RWPE2 (cell line): ENCODE data around the gene KCNQ2.

Experiments used
- ATAC-seq: fragments of 200-7000 bp; cut with Tn5 transposase; 3 replicates; pipeline ENCODE4 v1.9.1; 2021; ENCODE audit warnings: low read depth
- DNase-seq: peaks from one replicate; pipeline ENCODE4 v3.0.0-alpha.2; 2020; ENCODE audit warnings: low spot score
- H3K27ac ChIP-seq: fragments of 450-650 bp; 2 replicates; pipeline ENCODE4 v1.5.1; 2017; ENCODE audit warnings: mild to moderate bottlenecking; ENCODE audit not compliant: poor library complexity, severe bottlenecking
- H3K27me3 ChIP-seq: fragments of 250-450 bp; sonication (Bioruptor Pico); 2 replicates; pipeline ENCODE4 v1.5.1; 2021; ENCODE audit warnings: mild to moderate bottlenecking, moderate library complexity; ENCODE audit not compliant: insufficient read depth, poor library complexity, severe bottlenecking
- H3K36me3 ChIP-seq: fragments of 250-450 bp; sonication (Bioruptor Pico); 2 replicates; pipeline ENCODE4 v1.5.1; 2020; ENCODE audit warnings: low read depth, mild to moderate bottlenecking, moderate library complexity
- H3K4me1 ChIP-seq: fragments of 250-450 bp; sonication (Bioruptor Pico); 2 replicates; pipeline ENCODE4 v1.5.1; 2021; ENCODE audit warnings: mild to moderate bottlenecking, moderate library complexity; ENCODE audit not compliant: insufficient read depth, poor library complexity, severe bottlenecking
- H3K4me3 ChIP-seq: fragments of 250-450 bp; sonication (Bioruptor Pico); 2 replicates; pipeline ENCODE4 v1.5.1; 2021; ENCODE audit warnings: mild to moderate bottlenecking, moderate library complexity; ENCODE audit not compliant: severe bottlenecking
- H3K9me3 ChIP-seq: fragments of 250-450 bp; sonication (Bioruptor Pico); 2 replicates; pipeline ENCODE4 v1.5.1; 2021; ENCODE audit warnings: mild to moderate bottlenecking, moderate library complexity; ENCODE audit not compliant: severe bottlenecking
- TF ChIP-seq, protein P1 (sequence below): fragments of 450-650 bp; IDR thresholded peaks from one replicate; pipeline ENCODE4 v1.5.1; 2017; ENCODE audit warnings: mild to moderate bottlenecking, moderate library complexity; ENCODE audit not compliant: poor library complexity, severe bottlenecking

The KCNQ2 gene

DNA sequence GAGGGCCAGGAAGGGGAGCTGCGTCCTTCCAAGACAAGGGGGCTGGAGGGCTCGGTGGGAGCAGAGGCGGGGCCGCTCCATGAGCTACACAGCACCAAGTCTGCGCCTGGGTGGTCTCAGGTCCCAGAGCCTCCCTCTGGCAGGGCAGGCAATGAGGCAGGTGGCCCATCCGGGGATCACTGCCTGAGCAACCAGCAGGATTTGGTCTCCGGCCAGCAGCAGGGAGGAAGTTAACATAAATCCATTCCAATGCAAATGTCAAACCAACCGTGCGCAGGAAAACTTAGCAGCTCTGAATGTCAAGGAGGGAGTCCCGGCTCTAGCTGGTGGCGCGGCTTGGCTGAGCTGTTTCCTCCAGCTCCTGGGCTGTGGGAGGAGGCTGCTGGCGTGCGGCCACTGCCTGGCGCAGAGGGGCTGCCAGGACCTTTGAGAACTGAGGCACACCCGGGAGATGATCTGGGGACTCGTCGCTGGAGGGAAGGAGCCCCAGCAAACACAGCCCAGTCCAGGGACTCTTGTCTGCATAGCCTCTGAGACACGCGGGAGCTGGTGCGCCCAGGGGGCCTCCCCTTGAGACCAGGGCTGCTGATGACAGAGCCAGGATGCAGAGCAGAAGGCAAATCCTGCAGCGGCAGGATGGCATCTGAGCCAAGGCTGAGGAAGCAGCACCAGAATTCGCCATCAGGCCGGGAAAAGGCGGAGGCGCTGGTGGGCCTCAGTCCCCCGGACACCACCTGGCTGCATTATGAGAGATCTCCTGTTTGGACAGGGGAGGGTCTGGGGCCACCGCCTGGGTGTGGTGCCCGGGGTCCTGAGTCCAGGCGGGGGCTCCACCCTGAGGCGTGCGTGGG is 78.2 kb downstream of the KCNQ2 start:
- DNase-seq (peak; percentile 85), ATAC-seq (peak; percentile 3; the same call in 1 of the 3 replicates)
- Histone ChIP-seq H3K4me1 (no peaks in the 10 kb centered on the region), H3K36me3 (no peaks in the 10 kb centered on the region), H3K27ac (no peak overlapping the region), H3K27me3 (peaks cover 57% of the 10 kb centered on the region), H3K4me3 (no peak overlapping the region), H3K9me3 (peaks cover 5% of the 10 kb centered on the region)
- TF ChIP-seq, protein P1, sequence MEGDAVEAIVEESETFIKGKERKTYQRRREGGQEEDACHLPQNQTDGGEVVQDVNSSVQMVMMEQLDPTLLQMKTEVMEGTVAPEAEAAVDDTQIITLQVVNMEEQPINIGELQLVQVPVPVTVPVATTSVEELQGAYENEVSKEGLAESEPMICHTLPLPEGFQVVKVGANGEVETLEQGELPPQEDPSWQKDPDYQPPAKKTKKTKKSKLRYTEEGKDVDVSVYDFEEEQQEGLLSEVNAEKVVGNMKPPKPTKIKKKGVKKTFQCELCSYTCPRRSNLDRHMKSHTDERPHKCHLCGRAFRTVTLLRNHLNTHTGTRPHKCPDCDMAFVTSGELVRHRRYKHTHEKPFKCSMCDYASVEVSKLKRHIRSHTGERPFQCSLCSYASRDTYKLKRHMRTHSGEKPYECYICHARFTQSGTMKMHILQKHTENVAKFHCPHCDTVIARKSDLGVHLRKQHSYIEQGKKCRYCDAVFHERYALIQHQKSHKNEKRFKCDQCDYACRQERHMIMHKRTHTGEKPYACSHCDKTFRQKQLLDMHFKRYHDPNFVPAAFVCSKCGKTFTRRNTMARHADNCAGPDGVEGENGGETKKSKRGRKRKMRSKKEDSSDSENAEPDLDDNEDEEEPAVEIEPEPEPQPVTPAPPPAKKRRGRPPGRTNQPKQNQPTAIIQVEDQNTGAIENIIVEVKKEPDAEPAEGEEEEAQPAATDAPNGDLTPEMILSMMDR = no peak

DNA sequence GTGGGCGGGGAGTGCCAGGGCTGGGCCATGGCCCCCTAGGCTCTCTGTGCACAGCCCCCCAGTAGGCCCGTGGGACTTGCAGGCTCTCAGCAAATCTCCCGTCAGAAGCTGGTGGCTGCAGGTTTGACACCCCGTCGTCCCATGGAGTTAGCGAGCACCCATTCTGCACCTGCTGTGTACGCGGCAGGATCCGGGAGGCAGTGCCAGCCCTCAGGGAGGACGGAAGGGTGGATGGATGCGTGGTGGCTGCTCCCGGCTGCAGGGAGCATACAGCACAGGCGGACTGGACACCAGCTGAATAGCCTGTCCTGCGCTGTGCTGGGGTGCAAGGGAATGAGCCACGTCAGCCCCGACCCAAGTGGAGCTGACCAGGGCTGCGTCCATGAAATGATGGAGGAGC is 78.9 kb downstream of the KCNQ2 start:
- Histone ChIP-seq H3K4me3 (no peak overlapping the region), H3K27ac (no peak overlapping the region), H3K4me1 (no peaks in the 10 kb centered on the region), H3K9me3 (peaks cover 5% of the 10 kb centered on the region), H3K27me3 (peaks cover 55% of the 10 kb centered on the region), H3K36me3 (no peaks in the 10 kb centered on the region)
- ATAC-seq (no peak), DNase-seq (no peak)
- TF ChIP-seq, protein P1 = no peak

DNA sequence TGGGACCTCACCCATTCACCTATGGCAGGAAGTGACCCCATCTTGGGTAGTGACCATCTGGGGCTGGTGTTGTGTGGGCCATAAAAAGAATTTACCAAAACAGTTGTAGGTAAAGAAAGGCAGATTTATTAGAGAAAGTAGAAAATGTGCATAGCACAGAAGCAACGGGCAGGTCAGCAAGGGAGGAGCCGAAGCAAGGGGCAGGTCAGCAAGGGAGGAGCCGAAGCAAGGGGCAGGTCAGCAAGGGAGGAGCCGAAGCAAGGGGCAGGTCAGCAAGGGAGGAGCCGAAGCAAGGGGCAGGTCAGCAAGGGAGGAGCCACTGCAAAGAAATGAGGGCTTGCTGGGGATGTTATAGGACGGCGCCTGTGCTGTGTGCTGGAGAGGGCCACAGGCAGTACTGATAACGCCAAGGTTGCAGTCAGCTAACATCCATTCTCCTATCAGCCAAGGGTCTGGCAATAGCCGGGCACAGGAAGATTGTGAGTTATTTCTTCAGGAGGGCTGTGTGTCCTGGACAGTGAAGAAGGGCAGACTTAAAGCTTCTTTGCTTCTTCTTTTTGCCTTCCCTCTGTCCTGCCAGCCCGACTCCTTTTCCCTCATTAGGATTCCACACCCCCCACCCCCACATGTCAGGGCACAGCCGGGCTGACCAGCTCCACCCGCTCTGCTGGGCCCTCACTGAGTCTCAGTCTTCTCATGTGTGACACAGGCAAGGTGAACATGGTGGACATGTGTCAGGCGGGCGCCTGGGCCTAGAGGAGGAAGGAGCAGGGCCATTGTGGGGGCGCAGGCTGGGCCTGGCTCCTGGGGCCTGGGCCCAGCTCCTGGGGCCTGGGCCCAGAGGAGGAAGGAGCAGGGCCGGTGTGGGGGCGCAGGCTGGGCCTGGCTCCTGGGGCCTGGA is 79.7 kb downstream of the KCNQ2 start:
- Histone ChIP-seq H3K27ac (no peak overlapping the region), H3K36me3 (no peaks in the 10 kb centered on the region), H3K27me3 (peaks cover 47% of the 10 kb centered on the region), H3K9me3 (peaks cover 5% of the 10 kb centered on the region), H3K4me1 (no peaks in the 10 kb centered on the region), H3K4me3 (no peak overlapping the region)
- TF ChIP-seq, protein P1 = no peak
- ATAC-seq = no peak; the same call in 2 of the 3 replicates
- no peak for DNase-seq

DNA sequence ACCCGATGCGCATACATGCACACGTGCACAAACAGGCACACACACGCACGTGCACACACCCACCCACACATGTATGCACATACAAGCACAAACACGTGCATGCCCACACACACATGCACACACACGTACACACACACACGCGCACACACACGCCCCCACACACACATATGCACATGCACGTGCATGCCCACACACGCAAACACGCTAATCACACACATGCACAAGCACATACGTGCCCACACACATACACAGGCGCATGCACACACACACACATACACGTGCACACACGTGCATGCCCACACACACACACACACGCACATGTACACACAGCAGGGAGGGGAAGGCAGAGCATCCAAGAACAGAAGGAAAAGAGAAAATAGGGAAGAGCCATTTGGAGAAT is 84.5 kb downstream of the KCNQ2 start:
- ATAC-seq (no peak), DNase-seq (no peak)
- Histone ChIP-seq H3K9me3 (peaks cover 26% of the 10 kb centered on the region), H3K27ac (no peak overlapping the region), H3K27me3 (peaks cover 12% of the 10 kb centered on the region), H3K4me1 (no peaks in the 10 kb centered on the region), H3K4me3 (no peak overlapping the region), H3K36me3 (no peaks in the 10 kb centered on the region)
- TF ChIP-seq, protein P1 = no peak
